ENCODE data around the gene PPP1R15A.
"Not testable (repeated sequence)": the region's sequence is repeated elsewhere in the genome, so short reads cannot be mapped to it uniquely, and the experiment has no call there.

The PPP1R15A gene

DNA sequence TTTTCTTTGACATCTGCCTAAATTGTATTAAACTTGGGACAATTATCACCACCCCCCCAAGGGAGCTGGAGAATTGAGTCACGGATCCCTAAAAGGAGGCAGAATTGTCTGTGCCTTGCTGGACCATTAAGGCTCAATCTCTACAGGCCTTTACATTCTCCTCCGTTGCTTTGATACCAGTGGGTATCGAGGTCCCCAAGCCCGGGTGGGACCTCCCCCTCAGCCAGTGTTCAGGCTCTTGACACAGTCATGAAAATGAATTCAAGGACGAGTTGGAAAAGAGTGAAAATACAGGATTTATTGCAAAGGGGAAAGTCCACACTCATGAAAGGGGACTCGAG lies 5.6 kb downstream of the PPP1R15A start:
- no peak overlapping the region for H3K4me3 ChIP-seq
- H3K27ac ChIP-seq = peak overlapping the region in 7 of 21 experiments; percentile 5 to 32 (median 17)

DNA sequence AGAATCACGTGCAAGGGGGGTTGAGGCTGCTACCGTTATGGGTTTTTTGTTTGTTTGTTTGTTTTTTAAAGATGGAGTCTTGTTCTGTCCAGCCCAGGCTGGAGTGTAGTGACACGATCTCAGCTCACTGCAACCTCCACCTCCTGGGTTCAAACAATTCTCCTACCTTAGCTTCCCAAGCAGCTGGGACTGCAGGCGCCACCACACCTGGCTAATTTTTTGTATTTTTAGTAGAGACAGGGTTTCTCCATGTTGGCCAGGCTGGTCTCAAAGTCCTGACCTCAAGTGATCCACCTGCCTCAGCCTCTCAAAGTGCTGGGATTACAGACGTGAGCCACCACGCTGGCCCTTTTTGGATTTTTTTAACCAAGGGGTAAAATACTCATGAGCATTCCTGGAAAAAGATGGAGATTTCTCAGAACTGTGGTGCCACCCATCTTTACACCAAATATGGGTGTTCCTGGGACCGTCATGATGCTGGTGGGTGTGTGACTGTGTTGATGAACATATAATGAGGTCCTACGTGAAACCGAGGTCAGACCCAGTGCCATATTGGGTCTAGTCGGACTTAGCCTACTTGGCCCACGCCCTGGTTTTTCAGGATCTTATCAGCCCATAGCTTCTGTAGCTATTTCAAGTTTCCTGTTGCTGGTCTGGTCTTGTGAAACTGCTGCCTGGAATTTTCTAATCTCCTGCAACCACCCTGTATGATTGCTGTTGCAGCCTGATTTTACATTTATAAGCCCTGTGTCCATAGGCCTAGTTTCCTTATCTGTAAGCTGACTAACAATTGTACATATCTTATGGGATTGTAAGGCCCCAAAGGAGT lies 6.2 kb downstream of the PPP1R15A start:
- no peak overlapping the region for H3K4me3 ChIP-seq

DNA sequence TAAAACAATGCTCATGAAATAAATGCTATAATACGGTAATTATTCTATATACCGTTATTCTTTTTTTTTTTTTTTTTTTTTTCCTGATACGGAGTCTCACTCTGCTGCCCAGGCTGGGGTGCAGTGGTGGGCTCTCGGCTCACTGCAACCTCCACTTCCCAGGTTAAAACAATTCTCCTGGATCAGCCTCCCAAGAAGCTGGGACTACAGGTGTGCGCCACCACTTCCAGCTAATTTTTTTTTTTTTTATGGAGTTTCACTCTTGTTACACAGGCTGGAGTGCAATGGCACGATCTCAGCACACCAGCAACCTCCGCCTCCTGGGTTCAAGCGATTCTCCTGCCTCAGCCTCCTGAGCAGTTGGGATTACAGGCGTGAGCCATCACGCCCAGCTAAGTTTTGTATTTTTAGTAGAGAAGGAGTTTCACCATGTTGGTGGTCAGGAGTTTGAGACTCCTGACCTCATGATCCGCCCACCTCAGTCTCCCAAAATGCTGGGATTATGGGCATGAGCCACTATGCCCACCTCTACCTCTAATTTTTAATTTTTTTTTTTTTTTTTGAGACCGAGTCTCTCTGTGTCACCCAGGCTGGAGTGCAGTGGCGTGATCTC lies 6.9 kb downstream of the PPP1R15A start:
- H3K27ac ChIP-seq = peak overlapping the region in 3 of 21 experiments; percentile 23 to 66 (median 30)
- H3K4me3 ChIP-seq = no peak overlapping the region

More for the DNA sequence above, 6.2 kb downstream of the PPP1R15A start:
- H3K27ac ChIP-seq = peak overlapping the region in 8 of 21 experiments; percentile 5 to 66 (median 18)

DNA sequence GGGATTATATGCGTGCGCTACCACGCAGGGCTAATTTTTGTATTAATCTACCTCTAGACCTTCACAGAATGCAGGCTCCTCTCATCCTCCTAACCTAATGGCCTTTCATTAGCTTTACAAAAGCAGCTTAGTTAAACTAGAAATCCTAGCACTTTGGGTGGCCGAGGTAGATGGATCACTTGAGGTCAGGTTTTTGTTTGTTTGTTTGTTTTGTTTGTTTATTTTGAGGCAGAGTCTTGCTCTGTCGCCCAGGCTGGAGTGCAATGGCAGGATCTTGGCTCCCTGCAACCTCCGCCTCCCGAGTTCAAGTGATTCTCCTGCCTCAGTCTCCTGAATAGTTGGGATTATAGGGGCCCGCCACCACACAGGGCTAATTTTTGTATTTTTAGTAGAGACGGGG lies 7.5 kb downstream of the PPP1R15A start:
- peak overlapping the region in 2 of 21 experiments; percentile 42 to 66 for H3K27ac ChIP-seq
- not testable (repeated sequence) for H3K4me3 ChIP-seq

DNA sequence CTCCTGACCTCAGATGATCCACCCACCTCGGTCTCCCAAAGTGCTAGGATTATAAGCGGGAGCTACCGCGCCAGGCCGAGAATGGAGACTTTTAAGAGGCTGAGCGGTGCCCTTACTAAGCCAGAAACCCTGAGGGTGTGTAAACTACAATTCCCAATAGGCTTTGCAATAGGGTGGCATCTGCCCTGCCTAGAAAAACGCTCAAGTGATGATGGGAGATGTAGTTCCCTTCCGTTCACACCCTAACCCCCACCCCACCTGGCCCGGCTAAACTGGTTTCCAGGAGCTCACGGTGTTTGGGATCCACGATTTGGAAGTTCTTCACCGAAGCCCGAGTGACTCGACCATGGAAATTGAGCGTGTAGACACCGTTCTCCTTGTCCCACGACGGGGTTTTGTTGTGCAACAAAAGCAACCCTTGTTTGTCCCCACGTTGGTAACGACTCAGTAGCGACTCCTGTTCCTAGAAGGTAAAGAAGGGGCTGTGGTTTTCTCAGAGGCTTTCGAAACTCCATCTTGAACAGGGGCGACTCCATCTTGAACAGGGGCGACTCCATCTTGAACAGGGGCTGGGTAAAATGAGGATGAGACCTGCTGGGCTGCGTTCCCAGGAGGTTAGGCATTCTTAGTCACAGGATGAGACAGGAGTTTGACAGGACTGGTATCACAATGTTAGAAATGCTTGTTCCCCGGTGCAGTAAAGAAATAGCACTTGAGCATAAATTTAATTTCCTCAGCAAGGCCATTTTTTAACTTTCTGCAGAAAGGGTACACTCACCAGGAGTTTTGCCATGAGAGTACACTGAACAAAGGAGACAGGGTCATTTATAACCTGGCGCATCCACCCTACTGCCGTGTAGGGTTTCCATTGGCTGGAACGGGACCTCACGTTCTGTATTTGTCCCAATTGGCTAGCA lies 9.8 kb downstream of the PPP1R15A start:
- H3K27ac ChIP-seq = peak overlapping the region in 6 of 21 experiments; percentile 3 to 46 (median 24)
- H3K4me3 ChIP-seq = no peak overlapping the region

DNA sequence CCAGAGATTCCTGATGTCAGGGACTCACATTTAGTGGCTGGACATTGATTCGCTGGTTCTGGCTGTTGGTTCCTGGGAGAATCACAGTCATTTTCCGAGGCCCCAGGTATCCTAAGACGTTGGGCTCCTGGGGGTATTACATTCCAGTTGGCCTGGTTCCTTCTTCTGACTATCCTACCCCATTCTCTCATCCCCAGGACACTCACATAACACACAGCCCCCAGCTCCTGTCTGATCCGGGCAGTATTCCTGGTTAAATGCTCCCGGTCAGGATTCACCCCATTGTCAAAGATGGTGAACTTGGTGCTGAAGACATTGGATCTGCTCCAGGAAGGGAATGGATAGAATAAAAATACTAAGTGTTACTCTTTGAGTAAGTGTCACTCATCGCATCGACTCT lies 11.5 kb downstream of the PPP1R15A start:
- H3K27ac ChIP-seq = no peak overlapping the region
- H3K4me3 ChIP-seq = no peak overlapping the region

DNA sequence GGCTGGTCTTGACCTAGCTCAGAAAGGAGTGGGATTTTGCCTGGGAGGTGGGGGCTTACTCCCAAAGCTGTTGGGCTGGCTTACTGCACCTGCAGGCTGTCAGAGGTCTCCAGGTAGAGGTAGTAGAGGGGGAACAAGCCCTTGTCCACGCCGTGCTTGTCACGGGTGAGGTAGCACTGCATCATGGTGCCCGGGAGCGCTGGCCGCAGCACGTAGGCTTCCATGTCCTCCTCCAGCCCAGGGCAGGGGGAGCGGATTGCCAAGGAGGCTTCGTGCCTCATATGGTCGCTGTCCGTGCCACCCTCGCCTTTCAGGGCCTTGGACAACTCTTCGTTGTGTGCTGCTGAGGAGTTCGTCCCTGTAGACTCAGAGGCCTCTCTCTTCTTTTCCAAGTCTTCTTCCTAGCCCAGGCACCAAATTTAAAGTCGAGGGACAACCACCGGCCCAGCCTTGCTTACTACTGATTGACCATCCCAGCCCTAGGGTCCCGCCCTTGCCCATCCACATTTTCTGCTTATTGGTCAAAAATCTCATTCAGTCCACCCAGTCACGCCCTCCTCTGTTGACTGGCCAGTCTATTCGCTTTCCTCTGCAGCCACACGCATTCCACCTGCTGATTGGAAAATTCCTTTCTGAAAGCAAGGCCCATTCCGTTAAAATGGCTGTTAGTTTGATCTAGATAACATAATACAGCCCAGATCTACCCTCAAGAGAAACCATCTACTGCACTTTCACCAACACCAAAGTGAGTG lies 15.8 kb downstream of the PPP1R15A start:
- no peak overlapping the region for H3K27ac ChIP-seq

DNA sequence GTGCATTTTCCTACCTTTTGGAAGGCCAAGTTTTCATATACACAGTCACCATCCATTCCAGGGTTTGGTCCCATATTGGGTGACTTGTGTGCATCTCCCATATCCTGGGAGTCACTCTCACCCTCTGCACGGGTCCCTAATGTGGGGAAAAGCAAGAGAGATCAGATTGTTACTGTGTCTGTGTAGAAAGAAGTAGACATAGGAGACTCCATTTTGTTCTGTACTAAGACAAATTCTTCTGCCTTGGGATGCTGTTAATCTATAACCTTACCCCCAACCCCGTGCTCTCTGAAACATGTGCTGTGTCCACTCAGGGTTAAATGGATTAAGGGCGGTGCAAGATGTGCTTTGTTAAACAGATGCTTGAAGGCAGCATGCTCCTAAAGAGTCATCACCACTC lies 17.3 kb downstream of the PPP1R15A start:
- H3K4me3 ChIP-seq, H3K27ac ChIP-seq: not testable (repeated sequence)

More for the DNA sequence above, 15.8 kb downstream of the PPP1R15A start:
- no peak overlapping the region for H3K4me3 ChIP-seq

DNA sequence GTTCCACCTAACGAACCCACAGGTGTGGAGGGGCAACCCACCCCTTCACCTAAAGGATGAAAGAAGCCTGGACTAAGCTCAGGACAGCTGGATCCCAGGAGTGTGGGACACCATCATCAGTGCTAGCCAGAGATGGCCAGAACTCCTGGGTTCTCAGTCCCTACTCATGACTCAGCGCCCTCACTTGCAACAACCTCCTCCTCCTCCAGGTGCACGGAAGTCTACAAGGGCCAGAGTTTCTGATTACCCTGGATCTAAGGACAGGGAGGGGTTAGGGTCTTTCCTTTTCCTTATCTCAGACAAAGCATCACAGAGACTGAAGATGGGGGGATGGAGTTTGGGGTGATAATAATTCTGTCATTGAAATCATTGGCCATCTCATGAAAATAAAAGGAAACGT lies 18.3 kb downstream of the PPP1R15A start:
- Histone ChIP-seq H3K27ac (no peak overlapping the region), H3K4me3 (no peak overlapping the region)

DNA sequence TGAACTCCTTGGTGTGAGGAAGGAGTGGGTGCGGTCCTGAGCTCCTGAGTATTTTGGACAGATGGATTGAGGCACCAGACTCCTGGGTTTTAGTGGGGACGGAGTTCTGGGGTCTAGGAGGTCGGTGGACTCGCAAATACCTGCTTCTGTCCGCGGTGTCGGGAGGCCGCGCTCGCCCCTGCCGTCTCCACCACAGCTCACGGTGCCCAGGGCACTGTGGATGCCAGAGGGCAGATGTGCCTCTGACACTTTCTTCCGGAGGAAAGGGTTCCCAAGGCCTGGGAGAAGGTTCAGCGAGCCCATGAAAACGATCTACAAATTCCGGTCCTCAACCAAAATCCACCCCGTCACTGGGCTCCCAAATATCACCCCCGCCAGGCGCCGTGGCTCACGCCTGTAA lies 23.0 kb downstream of the PPP1R15A start:
- Histone ChIP-seq H3K27ac (no peak overlapping the region), H3K4me3 (no peak overlapping the region)

DNA sequence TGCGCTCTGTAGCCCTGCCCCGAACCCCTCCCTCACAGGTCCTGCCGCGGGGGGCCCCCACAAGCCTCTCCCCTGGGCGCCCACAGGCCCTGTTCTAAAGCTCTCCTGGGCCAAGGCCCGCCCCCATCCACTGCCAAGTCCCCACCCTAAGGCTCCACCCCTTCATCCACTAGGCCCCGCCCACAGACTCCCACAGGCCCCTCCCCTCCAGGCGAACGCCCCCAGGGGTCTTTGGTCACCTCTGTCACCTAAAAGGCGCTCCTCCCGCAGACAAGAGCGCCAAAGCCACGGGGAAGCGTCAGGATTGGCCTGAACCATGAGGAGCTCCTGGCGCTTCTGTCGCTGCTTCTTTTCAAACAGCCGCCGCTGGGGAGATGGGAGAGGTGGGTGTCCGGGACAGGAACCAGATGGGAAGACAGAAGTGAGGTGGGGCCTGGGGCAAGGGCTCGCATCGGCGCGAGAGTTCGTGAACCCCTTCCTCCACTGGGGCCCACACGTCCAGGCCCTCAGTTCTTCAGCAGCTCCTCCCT lies 24.0 kb downstream of the PPP1R15A start:
- peak overlapping the region in 4 of 7 experiments; percentile 18 to 37 (median 28) for H3K4me3 ChIP-seq
- peak overlapping the region in 10 of 21 experiments; percentile 4 to 55 (median 42) for H3K27ac ChIP-seq

DNA sequence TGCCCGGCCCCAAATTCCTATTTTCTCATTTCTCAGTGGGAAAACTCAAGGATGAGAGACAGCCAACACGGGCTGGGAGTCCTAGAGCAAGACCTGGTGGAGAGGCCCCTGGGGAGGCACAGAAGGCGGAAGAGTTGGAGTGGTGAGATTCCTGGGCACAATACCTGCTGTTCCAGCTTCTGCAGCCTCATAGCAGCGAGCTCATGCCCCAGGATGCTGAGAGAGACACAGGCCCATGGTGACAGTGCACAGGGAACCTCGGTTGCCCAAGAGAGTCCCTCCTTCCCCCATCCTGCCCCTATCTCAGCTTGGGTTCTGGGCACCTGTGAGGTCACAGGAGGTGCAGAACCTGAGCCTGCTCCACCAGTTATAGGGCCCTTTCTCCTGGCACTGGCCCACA lies 25.0 kb downstream of the PPP1R15A start:
- H3K27ac ChIP-seq = no peak overlapping the region
- H3K4me3 ChIP-seq = no peak overlapping the region

DNA sequence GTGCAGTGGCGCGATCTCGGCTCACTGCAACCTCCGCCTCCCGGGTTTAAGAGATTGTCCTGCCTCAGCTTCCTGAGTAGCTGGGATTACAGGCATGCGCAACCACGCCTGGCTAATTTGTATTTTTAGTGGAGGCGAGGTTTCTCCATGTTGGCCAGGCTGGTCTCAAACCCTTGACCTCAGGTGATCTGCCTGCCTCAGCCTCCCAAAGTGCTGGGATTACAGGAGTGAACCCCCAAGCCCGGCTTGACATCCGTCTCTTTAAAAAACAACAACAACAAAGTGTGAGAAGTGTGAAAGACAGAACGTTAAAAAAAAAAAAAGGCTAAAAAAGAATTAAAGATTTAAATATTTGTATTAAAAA lies 27.1 kb downstream of the PPP1R15A start:
- H3K27ac ChIP-seq = peak overlapping the region in 19 of 21 experiments; percentile 54 to 97 (median 90)
- peak overlapping the region; percentile 72 to 98 (median 78) for H3K4me3 ChIP-seq

DNA sequence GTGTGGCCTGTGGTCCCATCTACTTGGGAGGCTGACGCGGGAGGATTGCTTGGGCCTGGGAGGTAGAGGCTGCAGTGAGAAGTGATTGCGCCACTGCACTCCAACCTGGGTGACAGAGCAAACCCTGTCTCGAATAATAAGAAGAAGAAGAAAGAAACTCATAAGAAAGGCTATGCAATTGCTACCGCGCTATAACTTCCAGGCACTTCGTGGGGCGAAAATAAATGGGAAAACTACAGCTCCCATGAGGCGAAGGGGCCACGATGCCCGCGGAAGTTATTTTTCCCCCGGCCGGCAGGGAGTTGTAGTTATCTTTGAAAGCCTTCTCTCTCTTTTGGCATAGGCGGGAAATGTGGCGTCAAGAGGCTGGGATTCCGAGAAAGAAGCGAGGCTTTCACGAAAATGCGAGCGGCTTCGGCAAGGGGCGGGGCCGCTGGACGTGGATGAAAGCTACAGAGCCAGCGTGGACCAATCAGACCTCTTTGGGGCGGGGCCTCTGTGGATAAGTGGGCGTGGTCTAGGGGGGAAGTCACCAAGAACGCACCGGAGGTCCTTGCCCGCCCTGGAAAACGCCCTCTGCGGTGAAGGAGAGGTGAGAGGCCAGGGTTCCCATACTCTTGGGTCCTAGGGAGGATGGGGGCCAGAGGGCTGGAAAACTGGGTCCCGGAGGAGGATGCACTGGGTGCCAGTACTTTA lies 27.7 kb downstream of the PPP1R15A start, which contains the start of gene NUCB1:
Gene NUCB1 (plus strand): TSS at position 532 of the 696 bp plus-strand sequence. CDS start 485 bp downstream, outside the sequence.
- H3K4me3 ChIP-seq = peak within 1 kb of the TSS; percentile 72 to 98 (median 78)
- H3K27ac ChIP-seq = peak within 1 kb of the TSS; percentile 60 to 97 (median 90)

DNA sequence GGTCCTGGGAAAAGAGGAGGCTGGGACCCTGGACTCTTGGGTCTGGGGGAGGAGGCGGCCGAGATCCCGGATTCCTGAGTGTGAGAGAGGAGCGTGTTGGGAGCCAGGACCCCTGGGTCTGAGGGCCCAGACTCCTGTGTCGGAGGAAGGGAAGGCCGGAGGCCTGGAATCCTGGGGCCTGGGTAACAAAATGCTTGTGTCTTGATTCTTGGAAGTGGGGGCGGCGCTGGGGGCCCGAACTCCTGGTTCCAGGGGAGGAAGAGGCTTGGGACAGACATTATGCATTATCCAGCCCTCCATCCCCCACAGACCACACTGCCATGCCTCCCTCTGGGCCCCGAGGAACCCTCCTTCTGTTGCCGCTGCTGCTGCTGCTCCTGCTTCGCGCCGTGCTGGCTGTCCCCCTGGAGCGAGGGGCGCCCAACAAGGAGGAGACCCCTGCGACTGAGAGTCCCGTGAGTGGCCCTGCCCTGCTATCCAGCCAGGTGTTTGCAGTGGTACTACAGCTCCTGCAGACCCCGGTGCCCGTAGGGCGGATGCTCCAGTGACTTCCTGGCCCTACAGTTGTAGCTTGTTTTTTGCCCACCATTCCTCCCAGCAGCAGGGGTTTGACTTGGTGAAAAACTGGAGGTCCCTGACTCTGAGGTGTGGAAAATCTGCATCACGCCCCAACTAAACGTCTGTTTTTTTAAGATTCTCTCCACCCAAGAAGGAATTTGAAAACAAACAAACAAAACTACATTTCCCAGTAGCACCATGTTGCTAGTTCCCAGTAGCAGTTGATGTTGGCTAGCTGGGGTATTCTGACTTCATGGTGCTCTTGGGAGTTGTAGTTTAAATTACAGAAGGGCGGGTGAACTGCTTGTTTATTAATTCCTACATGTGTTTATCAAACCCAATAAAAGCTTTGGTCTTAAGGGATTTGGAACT lies 28.5 kb downstream of the PPP1R15A start:
- Histone ChIP-seq H3K27ac (peak overlapping the region; percentile 60 to 97 (median 90)), H3K4me3 (peak overlapping the region; percentile 72 to 98 (median 78))

DNA sequence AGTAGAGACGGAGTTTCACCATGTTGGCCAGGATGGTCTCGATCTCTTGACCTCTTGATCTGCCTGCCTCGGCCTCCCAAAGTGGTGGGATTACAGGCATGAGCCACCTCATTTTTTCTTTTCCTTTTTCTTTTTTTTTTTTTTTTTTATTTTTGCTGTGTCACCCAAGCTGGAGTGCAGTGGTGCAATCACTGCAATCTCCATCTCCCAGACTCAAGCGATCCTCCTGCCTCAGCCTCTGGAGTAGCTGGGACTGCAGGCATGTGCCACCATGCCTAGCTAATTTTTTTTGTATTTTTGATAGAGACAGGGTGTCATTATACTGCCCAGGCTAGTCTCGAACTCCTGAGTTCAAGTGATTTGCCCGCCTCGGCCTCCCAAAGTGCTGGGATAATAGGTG lies 30.1 kb downstream of the PPP1R15A start:
- H3K4me3 ChIP-seq = not testable (repeated sequence)
- peak overlapping the region in 1 of 21 experiments; percentile 41 for H3K27ac ChIP-seq

DNA sequence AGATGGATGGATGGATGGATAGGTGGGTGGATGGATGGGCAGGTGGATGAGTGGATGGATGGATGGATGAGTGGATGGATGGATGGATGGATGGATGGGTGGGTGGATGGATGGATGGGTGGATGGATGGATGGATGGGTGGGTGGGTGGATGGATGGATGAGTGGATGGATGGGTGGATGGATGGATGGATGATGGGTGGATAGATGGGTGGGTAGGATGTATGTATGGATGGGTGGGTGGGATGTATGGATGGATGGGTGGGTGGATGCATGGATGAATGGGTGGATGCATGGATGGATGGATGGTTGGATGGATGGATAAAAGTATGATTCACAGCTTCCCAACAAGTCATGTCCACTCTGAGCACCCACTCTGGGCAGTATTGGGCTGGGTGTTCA lies 31.6 kb downstream of the PPP1R15A start:
- not testable (repeated sequence) for H3K4me3 ChIP-seq, H3K27ac ChIP-seq

Data from skin epidermis (tissue), 12 donors.